ENCODE data around the gene HTR6.
"Not testable (repeated sequence)": the region's sequence is repeated elsewhere in the genome, so short reads cannot be mapped to it uniquely, and the experiment has no call there.

Gene HTR6

GRCh38 chr1:19635646-19636045 lies 29.0 kb upstream of the HTR6 start:
- Histone ChIP-seq H3K27ac (no peak overlapping the region), H3K4me3 (no peak overlapping the region), H3K36me3 (ENCODE audit: insufficient read depth, low read length) (no peaks in the 10 kb centered on the region)

GRCh38 chr1:19636065-19636464 lies 28.6 kb upstream of the HTR6 start:
- no peaks in the 10 kb centered on the region for H3K9me3 ChIP-seq (ENCODE audit: low read depth, low read length)
- no peak for TF ChIP-seq FOXP2 (optimal IDR thresholded peaks at IDR 0.05; ENCODE audit: control extremely low read depth, extremely low read length, insufficient read depth)
- no peak for TF ChIP-seq POLR2AphosphoS5 (IDR thresholded peaks at IDR 0.05; ENCODE audit: borderline replicate concordance, low read depth, low read length)
- no peak for TF ChIP-seq EZH2 (IDR thresholded peaks at IDR 0.05)

More at GRCh38 chr1:19635646-19636045, 29.0 kb upstream of the HTR6 start:
- DNase-seq (ENCODE audit: low read depth, low spot score), result no peak
- no peaks in the 10 kb centered on the region for H3K9me3 ChIP-seq (ENCODE audit: low read depth, low read length)
- TF ChIP-seq EZH2 (IDR thresholded peaks at IDR 0.05) (no peak), FOXP2 (optimal IDR thresholded peaks at IDR 0.05; ENCODE audit: control extremely low read depth, extremely low read length, insufficient read depth) (no peak), POLR2AphosphoS5 (IDR thresholded peaks at IDR 0.05; ENCODE audit: borderline replicate concordance, low read depth, low read length) (no peak)
- no peak overlapping the region for H3K9ac ChIP-seq (ENCODE audit: insufficient read length)

GRCh38 chr1:19636749-19637148 lies 27.9 kb upstream of the HTR6 start:
- not testable (repeated sequence) for H3K27ac ChIP-seq; H3K4me3 ChIP-seq; H3K9ac ChIP-seq (ENCODE audit: insufficient read length); H3K36me3 ChIP-seq (ENCODE audit: insufficient read depth, low read length); H3K9me3 ChIP-seq (ENCODE audit: low read depth, low read length); DNase-seq (ENCODE audit: low read depth, low spot score)

More at GRCh38 chr1:19636065-19636464, 28.6 kb upstream of the HTR6 start:
- Histone ChIP-seq H3K4me3 (no peak overlapping the region), H3K9ac (ENCODE audit: insufficient read length) (no peak overlapping the region), H3K36me3 (ENCODE audit: insufficient read depth, low read length) (no peaks in the 10 kb centered on the region), H3K27ac (no peak overlapping the region)
- no peak for DNase-seq (ENCODE audit: low read depth, low spot score)

GRCh38 chr1:19637606-19638005 lies 27.1 kb upstream of the HTR6 start:
- H3K27ac ChIP-seq, result no peak overlapping the region
- no peak overlapping the region for H3K4me3 ChIP-seq
- TF ChIP-seq POLR2AphosphoS5 (IDR thresholded peaks at IDR 0.05; ENCODE audit: borderline replicate concordance, low read depth, low read length), result no peak
- no peak for TF ChIP-seq FOXP2 (optimal IDR thresholded peaks at IDR 0.05; ENCODE audit: control extremely low read depth, extremely low read length, insufficient read depth)
- TF ChIP-seq EZH2 (IDR thresholded peaks at IDR 0.05), result no peak
- no peaks in the 10 kb centered on the region for H3K36me3 ChIP-seq (ENCODE audit: insufficient read depth, low read length)
- no peaks in the 10 kb centered on the region for H3K9me3 ChIP-seq (ENCODE audit: low read depth, low read length)
- no peak overlapping the region for H3K9ac ChIP-seq (ENCODE audit: insufficient read length)
- no peak for DNase-seq (ENCODE audit: low read depth, low spot score)

GRCh38 chr1:19639228-19639627 lies 25.4 kb upstream of the HTR6 start:
- not testable (repeated sequence) for H3K9ac ChIP-seq (ENCODE audit: insufficient read length); H3K27ac ChIP-seq; DNase-seq (ENCODE audit: low read depth, low spot score); H3K4me3 ChIP-seq; H3K9me3 ChIP-seq (ENCODE audit: low read depth, low read length); H3K36me3 ChIP-seq (ENCODE audit: insufficient read depth, low read length)

GRCh38 chr1:19639999-19640362 lies 24.7 kb upstream of the HTR6 start:
- Histone ChIP-seq H3K36me3 (ENCODE audit: insufficient read depth, low read length) (no peaks in the 10 kb centered on the region), H3K9me3 (ENCODE audit: low read depth, low read length) (no peaks in the 10 kb centered on the region), H3K4me3 (no peak overlapping the region), H3K9ac (ENCODE audit: insufficient read length) (no peak overlapping the region), H3K27ac (no peak overlapping the region)
- DNase-seq (ENCODE audit: low read depth, low spot score), result no peak
- TF ChIP-seq FOXP2 (optimal IDR thresholded peaks at IDR 0.05; ENCODE audit: control extremely low read depth, extremely low read length, insufficient read depth) (no peak), POLR2AphosphoS5 (IDR thresholded peaks at IDR 0.05; ENCODE audit: borderline replicate concordance, low read depth, low read length) (no peak), EZH2 (IDR thresholded peaks at IDR 0.05) (no peak)

GRCh38 chr1:19640363-19641316 lies 24.0 kb upstream of the HTR6 start:
- no peak overlapping the region for H3K4me3 ChIP-seq
- no peak for DNase-seq (ENCODE audit: low read depth, low spot score)
- TF ChIP-seq EZH2 (IDR thresholded peaks at IDR 0.05), result no peak
- H3K9me3 ChIP-seq (ENCODE audit: low read depth, low read length), result no peaks in the 10 kb centered on the region
- no peaks in the 10 kb centered on the region for H3K36me3 ChIP-seq (ENCODE audit: insufficient read depth, low read length)
- no peak overlapping the region for H3K9ac ChIP-seq (ENCODE audit: insufficient read length)
- H3K27ac ChIP-seq, result no peak overlapping the region

- TF ChIP-seq EZH2 (IDR thresholded peaks at IDR 0.05), result no peak
- TF ChIP-seq POLR2AphosphoS5 (IDR thresholded peaks at IDR 0.05; ENCODE audit: borderline replicate concordance, low read depth, low read length), result no peak
- TF ChIP-seq FOXP2 (optimal IDR thresholded peaks at IDR 0.05; ENCODE audit: control extremely low read depth, extremely low read length, insufficient read depth), result no peak
- Histone ChIP-seq H3K9ac (ENCODE audit: insufficient read length) (no peak overlapping the region), H3K27ac (no peak overlapping the region), H3K4me3 (no peak overlapping the region), H3K36me3 (ENCODE audit: insufficient read depth, low read length) (no peaks in the 10 kb centered on the region), H3K9me3 (ENCODE audit: low read depth, low read length) (no peaks in the 10 kb centered on the region)
- no peak for DNase-seq (ENCODE audit: low read depth, low spot score)
Measured at GRCh38 chr1:19643121-19643520, 21.6 kb upstream of the HTR6 start.

Measured in SK-N-MC (cell line).